Stimulated activated naive CD4-positive, alpha-beta T cell (primary cell): ENCODE measurements around the gene YKT6.

Source experiments
- DNase-seq, 6 experiments: peaks; one replicate each; lab custom pipeline; 2025; lab: John Stamatoyannopoulos, UW

YKT6 gene

DNA sequence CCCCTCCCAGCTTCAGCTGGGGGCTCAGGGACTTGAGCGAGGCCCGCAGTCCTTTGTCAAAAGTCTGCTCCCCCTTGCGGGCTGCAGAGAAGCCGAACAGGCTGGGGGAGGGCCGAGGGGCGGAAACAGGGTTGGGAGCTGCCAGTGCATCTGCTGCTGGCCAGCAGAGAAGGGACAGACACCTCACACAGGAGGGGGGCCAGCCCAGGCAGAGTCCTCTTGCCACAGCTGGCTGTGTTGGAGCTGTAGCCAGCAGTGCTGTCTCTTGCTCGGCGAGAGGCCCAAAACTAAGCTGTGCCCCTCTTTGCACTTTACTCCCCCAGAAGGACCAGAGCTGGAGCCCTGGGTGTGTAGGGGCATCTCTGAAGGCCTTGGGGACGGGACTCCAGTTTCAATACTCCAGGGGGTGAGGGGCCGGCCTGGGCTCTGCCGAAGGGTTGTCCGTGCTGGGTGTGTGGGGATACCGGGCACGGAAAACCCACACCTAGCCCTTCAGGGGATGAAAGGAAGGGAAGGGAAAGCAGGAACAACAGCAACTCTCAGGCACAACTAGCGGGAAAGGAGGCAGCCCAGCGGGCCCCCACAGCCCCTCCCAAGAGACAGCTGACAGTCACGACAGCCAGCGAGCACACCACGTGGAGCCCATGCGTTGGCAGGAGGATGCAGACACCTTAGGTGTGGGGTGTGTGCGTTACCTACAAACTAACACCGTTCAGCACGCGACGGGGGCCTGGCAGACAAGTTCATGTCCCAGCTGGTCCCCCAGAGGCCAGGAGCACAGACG is 17.8 kb downstream of the YKT6 start:
- no peak for DNase-seq

DNA sequence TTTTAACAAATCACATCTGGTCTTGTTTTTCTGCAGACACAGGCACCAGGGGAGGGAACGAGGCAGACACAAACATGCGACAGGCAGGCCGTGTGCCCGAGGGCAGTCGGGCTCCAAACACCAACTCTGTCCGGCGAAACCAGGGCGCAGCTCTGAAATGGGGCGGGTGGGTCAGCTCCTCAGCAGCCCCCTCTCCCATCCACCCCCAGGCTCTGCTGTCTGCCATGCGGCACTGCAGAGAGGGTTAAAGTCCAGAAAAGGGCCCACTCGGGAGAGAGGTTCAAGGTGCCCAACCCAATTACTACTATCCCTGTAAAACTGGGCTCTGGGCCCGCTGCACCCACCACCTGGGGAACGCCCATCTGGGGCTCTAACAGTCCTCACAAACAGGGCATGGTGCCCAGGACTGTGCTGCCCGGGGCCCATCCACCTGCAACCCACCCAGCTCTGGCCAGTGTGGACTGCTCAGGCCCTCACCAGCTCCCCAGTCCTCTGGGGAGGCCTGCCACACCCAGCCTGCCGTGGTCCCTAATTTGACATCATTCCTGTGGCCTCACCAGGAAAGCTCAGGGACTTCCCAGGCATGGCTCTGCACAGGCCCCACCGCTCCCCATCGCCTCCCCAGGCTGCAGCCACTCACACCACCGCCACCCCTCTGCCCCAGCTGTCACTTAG is 18.7 kb downstream of the YKT6 start:
- no peak for DNase-seq

DNA sequence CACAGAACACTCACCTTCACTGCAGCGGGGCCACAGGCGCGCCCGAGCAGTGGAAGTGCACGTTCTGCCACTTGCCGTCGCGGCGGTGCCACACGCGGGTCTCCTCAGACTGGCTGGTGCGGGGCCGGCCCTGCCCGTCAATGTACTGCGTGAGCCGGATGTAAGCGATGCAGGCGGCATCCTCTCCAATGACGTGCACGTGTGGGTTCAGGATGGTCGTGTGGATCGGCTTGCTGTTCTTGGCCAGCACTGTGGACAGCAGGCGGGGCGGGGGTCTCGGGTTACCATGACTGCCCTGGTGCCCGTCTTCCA is 19.2 kb downstream of the YKT6 start:
- DNase-seq, result no peak

- no peak for DNase-seq
These were observed 19.8 kb downstream of the YKT6 start for GRCh38 chr7:44220358-44221112.

DNA sequence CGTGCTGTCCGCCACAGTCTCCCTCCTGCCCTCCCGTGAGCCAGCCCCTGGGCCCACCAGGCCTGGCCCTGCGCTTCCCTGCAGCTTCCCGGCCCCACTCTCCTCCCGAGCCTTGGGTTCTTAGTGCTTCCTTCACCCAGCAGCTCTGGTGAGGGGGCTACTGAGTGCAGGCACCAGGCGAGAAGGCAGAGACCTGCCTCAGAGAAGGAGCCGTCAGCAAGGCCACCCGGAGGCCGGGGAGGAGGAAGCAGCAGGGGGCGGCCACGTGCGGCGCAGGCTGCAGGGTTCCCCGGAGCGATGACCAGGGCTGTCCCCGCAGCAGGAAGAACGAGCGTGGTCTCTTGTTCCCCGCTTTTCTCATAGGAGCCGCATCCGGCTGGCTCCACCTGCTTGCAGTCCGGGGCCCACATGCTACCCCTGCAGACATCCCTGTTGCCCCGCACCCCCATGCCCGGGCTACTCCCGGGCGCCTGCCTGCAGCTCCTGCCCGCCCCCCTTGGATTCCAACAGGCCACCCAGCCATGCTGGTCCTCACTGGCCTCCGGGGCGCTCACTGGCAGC is 20.5 kb downstream of the YKT6 start:
- DNase-seq, result no peak

DNA sequence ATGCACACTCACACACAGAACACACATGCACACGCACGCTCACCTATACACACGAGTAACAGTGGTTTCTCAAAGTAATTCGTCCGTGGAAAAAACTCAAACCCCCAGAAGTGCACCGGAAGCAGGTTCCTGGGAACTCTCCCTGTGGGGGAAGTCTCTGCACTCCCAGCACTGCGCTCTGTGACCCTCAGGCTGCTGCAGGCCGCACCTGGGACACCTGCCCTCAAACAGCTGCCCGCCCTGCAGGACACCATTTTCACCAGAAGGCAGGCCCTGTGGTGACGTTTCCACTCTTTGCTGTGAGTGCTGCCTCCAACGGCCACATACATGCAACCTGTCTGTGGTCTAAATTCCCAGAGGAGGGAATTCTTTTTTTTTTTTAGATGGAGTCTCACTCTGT is 21.3 kb downstream of the YKT6 start:
- no peak for DNase-seq

DNA sequence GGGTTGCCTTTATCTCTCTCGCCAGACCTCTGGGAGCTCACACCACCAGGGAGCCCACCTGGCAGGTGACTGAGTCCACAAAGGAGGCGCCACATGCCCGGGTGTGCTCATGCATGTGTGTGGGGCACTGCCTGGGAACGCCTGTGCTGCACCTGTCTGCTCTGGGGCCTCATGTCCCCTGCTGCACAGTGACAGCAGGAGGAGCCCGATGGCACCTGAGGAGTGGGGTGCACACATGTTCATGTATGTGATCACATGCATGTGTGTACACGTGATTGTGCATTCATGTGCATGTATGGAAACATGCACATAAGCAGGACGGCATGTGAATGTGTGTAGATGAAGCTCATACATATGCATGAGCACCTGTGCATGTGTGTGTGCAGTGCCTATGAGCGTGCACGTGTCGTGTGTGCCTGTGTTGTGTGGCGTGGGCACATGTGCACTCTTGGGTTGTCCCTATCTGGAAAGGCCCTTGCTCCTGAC is 22.0 kb downstream of the YKT6 start:
- DNase-seq, result no peak

GRCh38 chr7:44223362-44224079 is 22.7 kb downstream of the YKT6 start:
- no peak for DNase-seq

DNA sequence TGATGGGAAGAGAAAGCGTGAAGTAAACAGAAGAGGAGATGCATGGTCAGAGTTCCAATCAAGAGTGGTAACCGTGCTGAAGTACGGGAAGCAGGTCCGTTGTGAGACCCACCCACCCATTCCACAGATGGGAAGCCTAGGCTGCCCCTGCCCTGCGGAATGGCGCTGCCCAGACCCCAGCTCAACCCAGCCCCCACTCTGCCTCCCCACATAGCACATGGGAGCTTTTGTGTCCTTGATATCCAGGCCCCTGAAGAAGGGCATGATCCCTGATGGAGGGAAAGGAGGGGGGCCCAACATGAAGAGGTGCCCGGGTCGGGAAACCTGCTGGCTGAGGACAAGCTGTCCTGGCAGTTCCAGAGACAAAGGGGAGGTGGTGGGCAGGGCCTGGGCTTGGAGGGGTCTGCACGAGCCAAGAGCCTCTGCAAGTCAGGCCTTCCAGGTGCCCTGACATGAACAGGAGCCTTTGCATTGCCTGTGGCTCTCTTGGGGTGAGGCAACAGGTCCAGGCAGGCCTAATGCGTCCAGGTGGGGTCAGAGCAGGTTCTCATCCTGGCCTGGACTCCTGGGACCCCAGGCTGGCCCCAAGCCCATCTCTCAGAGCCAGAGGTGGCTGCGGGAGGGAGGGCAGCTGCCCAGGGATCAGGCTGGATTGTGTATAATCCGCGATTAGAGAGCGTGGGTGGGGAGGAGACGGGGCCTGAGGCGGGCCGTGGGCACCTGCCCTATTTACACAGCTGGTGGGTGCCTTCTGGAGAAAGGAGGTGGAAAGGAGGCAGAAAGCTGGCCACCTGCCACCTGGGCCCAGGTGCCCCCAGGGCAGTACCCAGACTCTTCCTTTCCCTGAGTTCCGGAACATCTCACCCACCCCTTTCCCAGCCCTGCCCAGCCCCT is 23.5 kb downstream of the YKT6 start:
- DNase-seq, result no peak

GRCh38 chr7:44224974-44225565 is 24.3 kb downstream of the YKT6 start:
- no peak for DNase-seq

DNA sequence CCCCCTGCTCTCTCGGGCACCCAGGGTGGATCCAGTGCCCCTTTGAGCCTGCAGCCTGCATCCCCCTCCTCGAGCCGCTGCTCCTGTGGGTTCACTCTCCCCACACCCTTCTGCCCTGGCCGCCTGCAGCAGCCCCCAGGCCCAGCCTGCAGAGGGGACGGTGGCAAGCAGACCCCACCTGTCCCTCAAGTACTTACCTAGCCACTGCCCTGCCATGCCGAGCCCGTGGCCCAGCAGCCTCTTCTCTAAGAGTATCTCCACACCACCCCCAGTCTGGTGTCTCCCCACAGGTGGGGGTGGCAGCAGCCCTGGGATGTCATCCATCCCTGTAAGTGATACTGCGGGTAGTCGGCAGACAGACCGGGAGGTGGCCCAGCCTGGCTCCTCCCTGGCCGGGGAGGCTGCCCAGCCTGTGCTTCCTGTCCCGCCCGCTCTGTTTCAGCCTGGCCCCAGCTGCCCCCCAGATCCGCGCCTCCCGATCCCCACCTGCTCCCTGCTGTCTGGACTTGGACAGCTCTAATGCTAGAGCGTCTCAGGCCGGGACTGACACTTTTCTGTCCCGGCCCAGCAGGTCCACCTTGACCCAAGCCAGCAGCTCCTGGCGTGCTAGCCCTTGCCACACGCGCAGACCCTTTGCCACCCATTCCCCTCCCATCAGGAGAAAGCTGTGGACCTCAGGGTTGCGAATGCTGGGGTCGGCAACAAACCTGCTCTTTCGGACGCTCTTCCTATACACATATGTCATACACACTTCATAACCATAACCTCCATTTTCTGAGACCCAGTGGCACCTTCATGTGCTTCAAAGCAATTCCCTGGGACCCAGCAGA is 25.0 kb downstream of the YKT6 start:
- no peak for DNase-seq

- no peak for DNase-seq
These were observed 25.6 kb downstream of the YKT6 start for GRCh38 chr7:44226396-44226753.

DNA sequence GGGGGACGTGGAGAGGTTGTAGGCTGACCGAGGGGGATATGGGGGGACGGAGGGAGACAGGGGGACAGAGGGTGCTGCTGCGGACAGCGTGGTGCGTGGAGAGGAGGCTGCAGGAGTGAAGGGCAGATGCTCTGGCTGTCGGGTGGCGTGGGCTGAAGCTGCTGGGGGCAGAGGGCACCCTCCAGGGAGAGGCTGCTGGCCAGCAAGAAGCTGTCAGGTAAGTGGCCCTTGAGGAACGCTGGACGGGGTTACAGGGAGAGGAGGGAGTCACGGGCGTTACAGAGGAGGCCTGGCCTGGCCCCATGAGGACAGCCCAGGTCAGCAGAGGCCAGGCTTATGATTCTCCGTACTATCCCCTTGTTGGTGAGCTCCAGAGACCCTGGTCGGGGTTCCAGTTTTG is 27.1 kb downstream of the YKT6 start:
- no peak for DNase-seq

DNA sequence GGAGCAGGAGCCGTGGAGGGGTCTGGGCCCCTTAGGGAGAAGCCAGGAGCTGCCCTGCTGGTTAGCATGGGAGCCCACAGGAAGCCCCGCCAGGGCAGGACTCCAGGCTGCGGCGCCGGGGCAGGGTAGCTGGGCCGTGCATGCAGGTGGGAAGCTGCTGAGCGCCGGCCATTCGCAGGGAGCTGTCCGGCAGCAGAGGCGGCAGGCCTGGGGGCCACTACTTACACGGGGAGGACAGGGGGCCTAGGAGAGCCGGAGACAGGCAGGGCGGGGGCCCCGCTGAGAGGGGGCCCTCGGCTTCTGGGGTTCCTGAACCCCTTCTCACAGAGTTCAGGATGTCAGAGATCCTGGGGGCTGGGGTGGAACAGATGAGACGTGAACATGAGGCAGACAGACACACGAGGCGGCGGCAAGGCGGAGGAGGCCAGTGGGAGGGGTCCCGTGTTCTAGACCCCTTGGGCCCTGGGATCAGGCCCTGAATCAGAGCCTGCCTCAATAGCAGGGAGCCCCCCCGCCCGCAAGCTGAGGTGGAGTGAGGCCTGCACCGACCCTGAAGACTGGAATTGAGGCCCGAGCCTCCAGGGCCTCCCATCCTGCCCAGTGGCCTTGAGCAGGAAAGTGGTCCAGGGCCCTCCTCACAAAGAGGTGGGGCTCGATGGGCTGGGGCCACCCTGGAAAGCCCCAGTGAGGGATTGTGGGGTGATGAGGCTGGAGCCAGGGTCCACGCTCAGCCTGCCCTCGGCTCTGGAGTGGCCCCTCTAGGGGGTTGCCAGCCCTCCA is 28.0 kb downstream of the YKT6 start:
- no peak for DNase-seq

DNA sequence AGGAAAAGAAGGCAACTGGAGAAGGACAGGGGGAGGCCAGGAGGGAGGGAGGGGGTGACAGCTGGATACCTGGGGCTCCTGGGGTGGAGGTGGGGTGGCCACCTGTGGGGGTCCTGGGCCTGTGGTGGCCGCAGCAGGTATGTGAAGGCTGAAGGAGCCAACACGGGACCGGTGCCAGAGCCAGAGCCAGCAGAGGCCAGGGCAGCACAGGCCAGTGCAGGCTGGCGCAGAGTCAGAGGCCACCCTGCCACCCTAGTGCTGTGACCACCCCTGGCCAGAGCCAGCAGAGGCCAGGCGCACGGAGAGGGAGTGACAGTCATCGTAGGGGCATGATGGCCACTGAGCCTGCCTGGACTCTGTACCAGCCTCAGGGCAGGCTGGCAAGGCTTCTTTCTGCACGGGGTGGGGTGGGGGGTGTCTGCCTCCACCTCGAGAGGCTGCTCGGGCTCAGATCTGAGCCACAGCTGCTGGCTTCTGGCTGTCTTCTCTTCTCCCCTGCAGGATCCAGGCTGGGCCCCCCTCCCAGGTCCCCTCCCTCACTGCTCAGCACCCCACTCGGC is 28.8 kb downstream of the YKT6 start:
- DNase-seq, result no peak

DNA sequence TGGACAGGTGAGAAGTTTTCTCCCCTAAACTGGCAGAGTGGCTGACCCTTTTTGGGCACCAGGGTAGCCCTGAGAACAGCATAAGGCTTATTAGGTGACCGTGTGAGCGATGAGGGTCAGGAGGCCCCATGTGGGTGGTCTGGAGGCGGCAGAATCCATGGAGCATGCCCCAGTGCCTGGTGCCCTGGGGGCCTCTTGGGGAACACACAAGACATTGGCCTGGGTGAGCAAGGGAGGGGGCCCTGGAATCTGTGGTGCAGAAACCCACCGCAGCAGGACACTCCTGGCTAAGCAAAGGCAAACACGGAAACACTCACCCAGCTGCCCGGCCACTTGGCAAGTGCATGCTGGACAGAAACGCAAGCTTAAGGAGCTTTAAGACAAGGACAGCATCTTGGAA is 29.5 kb downstream of the YKT6 start:
- no peak for DNase-seq

DNA sequence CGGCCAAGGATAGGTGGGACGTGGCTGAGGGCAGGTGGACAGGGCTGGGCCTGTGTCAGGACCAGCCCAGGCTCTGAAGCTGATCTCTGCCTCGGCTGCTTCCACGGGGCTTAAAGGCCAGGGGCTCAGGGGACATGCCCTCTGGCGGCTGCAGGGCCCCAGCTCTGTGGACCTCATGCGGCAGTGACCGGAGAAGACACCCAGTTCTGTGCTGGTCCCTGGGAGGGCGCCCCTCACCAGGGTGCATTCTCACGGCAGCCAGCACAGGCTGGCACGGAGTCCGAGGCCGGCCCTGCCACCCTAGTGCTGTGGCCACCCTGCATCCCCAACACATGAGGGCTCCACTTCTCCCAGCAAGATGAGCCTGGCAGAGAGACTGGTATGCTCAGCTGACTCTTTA is 30.3 kb downstream of the YKT6 start:
- DNase-seq, result no peak

DNA sequence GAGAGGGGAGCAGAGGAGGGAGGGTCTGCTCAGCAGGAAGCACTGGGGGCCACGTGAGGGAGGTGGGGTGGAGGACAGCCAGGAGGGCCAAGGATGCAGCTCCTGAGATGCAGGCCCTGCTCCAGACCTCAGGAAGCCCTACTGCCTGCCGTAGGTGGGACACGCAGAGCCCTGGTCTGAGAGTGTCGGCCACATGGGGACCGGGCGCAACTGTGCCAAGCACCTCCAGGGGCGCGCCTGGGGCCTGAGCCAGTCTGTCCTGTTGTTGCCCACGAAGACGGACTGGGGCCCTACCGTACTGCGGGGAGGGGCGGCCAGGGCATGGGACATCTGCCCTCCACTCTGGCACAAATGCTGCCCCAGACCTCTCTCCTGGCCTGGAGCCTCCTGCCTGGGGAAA is 31.6 kb downstream of the YKT6 start:
- no peak for DNase-seq
